ENCODE results near the gene PTPRG. TPM values are rescaled to one million over a fixed set of nuclear protein-coding genes. Genes with fewer than 3 reads are reported as not detected.

The PTPRG gene
- total RNA-seq, 6 experiments from 2014 or later: 11.7 to 27.8 (median 14.7) TPM

DNA sequence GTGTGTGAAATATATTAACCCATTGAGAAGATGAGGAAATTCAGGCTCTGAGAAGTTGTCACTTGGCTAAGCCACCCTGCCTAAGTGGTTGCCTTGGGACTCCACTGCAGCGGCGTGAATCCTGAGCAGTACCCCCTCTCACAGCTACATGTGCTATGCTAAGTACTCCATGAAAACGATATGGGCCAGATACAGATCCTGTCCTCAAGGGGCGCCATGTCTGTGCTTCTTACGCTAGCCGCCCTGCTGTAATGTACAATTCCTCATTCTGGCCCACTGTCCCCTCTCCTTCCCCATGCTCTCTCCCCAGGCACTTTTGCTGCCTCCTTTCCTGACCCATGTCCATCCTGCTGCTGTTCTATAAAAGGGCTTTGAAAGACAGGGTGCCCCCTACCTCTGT lies 671.7 kb downstream of the PTPRG start:
- TF ChIP-seq, protein P1, sequence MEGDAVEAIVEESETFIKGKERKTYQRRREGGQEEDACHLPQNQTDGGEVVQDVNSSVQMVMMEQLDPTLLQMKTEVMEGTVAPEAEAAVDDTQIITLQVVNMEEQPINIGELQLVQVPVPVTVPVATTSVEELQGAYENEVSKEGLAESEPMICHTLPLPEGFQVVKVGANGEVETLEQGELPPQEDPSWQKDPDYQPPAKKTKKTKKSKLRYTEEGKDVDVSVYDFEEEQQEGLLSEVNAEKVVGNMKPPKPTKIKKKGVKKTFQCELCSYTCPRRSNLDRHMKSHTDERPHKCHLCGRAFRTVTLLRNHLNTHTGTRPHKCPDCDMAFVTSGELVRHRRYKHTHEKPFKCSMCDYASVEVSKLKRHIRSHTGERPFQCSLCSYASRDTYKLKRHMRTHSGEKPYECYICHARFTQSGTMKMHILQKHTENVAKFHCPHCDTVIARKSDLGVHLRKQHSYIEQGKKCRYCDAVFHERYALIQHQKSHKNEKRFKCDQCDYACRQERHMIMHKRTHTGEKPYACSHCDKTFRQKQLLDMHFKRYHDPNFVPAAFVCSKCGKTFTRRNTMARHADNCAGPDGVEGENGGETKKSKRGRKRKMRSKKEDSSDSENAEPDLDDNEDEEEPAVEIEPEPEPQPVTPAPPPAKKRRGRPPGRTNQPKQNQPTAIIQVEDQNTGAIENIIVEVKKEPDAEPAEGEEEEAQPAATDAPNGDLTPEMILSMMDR (IDR thresholded peaks at IDR 0.05): no peak
- TF ChIP-seq POLR2A (IDR thresholded peaks at IDR 0.05): no peak
- 87% methylated on average over 3 of the region's 6 CpGs for WGBS (ENCODE audit: insufficient coverage, low coverage, low lambda C conversion rate, missing lambda C conversion rate)
- Histone ChIP-seq H3K27ac (no peak overlapping the region), H3K4me3 (no peak overlapping the region), H3K36me3 (no peaks in the 10 kb centered on the region), H3K27me3 (no peaks in the 10 kb centered on the region), H3K4me1 (peaks cover 0 to 9% (median 0%) of the 10 kb centered on the region in 4 donors), H3K9me3 (no peaks in the 10 kb centered on the region)
- DNase-seq (no peak), ATAC-seq (no peak)
- intact Hi-C loops (cut with DNase I): no loop called here

DNA sequence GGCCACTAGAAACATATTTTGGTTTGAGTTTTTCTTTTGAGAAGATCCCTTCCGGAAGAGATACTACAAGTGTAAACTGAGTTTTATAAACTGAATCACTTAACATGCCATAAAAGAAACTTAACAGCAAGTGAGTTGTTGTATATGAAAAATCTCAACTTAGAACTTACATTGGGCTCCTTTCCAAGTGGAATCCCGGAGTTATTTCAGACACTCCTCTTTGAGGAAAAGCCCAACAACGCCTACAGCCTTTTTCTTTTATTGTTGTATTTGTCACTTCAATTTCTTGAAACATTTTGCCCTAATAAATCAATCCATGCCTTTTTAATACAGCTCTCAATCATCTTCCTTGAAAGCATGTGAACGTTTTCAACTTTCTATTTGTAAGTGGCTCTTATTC lies 674.6 kb downstream of the PTPRG start:
- Histone ChIP-seq H3K27ac (no peak overlapping the region), H3K27me3 (no peaks in the 10 kb centered on the region), H3K9me3 (no peaks in the 10 kb centered on the region), H3K36me3 (no peaks in the 10 kb centered on the region), H3K4me1 (no peaks in the 10 kb centered on the region), H3K4me3 (no peak overlapping the region)
- DNase-seq (no peak), ATAC-seq (no peak)
- no peak for TF ChIP-seq POLR2A (IDR thresholded peaks at IDR 0.05)
- WGBS (ENCODE audit: insufficient coverage, low coverage, low lambda C conversion rate, missing lambda C conversion rate): 70% methylated on average over 4 of the region's 4 CpGs
- intact Hi-C loops (cut with DNase I): no loop called here

DNA sequence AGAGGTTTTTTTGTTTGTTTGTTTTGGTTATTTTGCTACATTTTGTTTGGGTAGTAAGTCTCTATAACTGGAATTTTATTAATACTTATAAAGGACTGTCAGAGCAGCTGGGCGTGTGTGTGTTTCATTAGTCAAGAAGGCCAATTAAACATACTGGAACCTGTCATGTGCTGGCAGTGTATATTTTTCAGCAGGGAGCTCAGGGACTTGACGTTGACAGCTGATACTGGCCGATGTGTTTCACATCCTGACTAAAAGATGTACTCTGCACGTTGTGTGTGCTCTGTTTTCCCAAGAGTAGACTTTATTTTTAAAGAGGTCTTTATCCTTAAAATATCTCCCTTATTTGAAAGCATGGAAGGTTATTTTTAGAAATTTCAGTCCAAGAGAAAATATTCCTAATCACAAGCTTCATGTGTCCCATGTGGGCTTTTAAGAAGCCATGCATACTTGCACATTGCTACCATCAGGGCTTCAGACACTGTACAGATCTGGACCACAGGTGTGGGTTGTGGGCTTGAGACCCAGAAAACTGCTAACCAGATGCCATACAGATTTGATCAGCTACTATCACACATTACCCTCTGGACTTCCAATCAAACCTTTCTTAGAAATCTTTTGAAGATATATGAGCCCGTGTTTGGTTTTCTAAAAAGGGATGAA lies 676.0 kb downstream of the PTPRG start:
- H3K9me3 ChIP-seq: no peaks in the 10 kb centered on the region
- no peak overlapping the region for H3K4me3 ChIP-seq
- TF ChIP-seq POLR2A (IDR thresholded peaks at IDR 0.05): no peak
- TF ChIP-seq, protein P1 (IDR thresholded peaks at IDR 0.05): no peak
- intact Hi-C loops (cut with DNase I): no loop called here
- no peak for DNase-seq
- H3K27me3 ChIP-seq: no peaks in the 10 kb centered on the region
- WGBS (ENCODE audit: insufficient coverage, low coverage, low lambda C conversion rate, missing lambda C conversion rate): 69% methylated on average over 5 of the region's 5 CpGs
- no peaks in the 10 kb centered on the region for H3K4me1 ChIP-seq
- H3K36me3 ChIP-seq: no peaks in the 10 kb centered on the region
- no peak overlapping the region for H3K27ac ChIP-seq
- no peak for ATAC-seq

DNA sequence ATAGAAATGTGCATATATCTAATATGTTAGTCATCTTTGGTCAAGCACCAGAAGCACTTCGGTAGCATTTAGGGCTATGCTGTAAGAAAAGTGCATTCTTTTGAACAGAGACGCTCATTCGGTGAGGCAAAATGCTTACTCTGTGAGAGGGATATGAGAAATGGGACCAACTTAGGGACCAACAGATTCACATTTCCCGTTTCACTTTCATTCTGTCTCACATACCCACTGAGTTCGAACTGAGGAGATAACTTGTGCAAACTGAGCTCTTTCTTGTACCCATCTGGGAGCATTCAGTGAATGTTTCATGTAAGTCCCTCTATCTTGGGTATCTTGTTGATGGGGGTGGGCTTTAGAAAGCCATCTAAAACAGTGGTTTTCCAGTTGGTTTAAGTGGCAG lies 676.6 kb downstream of the PTPRG start:
- Histone ChIP-seq H3K4me1 (no peaks in the 10 kb centered on the region), H3K36me3 (no peaks in the 10 kb centered on the region), H3K9me3 (no peaks in the 10 kb centered on the region), H3K4me3 (no peak overlapping the region), H3K27ac (no peak overlapping the region), H3K27me3 (no peaks in the 10 kb centered on the region)
- intact Hi-C loops (cut with DNase I): no loop called here
- TF ChIP-seq, protein P1 (IDR thresholded peaks at IDR 0.05): no peak
- no peak for TF ChIP-seq POLR2A (IDR thresholded peaks at IDR 0.05)
- WGBS (ENCODE audit: insufficient coverage, low coverage, low lambda C conversion rate, missing lambda C conversion rate): 70% methylated on average over 5 of the region's 5 CpGs
- no peak for DNase-seq
- peak in 1 of 4 donors; percentile 41 for ATAC-seq

DNA sequence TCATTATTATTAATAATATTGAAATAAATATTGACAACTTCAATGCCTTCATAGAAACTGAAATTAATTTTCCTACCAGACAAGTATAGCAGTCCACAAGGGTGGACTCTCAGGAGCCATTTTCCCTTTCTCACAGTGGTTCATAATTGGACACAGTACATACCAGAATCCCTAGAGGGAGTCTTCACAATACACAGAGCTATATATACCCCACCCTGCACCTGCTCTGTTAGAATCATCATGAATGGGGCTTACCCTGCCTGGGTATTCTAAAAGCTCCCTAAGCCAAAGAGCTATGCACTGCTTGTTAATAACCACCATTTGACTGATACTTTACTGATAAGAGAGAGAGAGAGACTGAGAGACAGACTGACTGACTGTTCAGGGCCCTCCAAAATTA lies 677.1 kb downstream of the PTPRG start:
- DNase-seq: no peak
- Histone ChIP-seq H3K27me3 (no peaks in the 10 kb centered on the region), H3K9me3 (no peaks in the 10 kb centered on the region), H3K4me1 (no peaks in the 10 kb centered on the region), H3K36me3 (no peaks in the 10 kb centered on the region), H3K27ac (no peak overlapping the region), H3K4me3 (no peak overlapping the region)
- no peak for TF ChIP-seq POLR2A (IDR thresholded peaks at IDR 0.05)
- TF ChIP-seq, protein P1 (IDR thresholded peaks at IDR 0.05): no peak
- intact Hi-C loops (cut with DNase I): no loop called here
- ATAC-seq: no peak

Data from right lobe of liver (tissue), 6 donors.